Pancreas (tissue), 10 donors: ENCODE measurements around the gene GUK1. TPM values are rescaled to one million over a fixed set of nuclear protein-coding genes. Genes with fewer than 3 reads are reported as not detected.
A peak's percentile ranks its signal among the peaks of the same experiment; 100 is the strongest.

Source experiments
- ATAC-seq, 4 donors: fragments of 200-7000 bp; cut with Tn5 transposase; one replicate each; pipeline versions ENCODE4 v1.8.0 to v1.9.1; 2020; ENCODE audit warnings: mild to moderate bottlenecking in 4 of 4, moderate library complexity in 4 of 4
- DNase-seq, 6 donors: peaks; one replicate each; pipeline ENCODE4 v3.0.0-alpha.2; 2020
- FAIRE-seq: peaks from 2 replicates; lab custom pipeline; 2012; peaks lifted over from hg19 to GRCh38; lab: Jason Lieb, UNC
- H3K27ac ChIP-seq, 4 donors: fragments of 200-600 bp; sonication (generic); 1 replicate in 3 of 4; 2 replicates in 1 of 4; pipeline versions ENCODE4 v1.5.0 to v1.8.0; 2020
- H3K27me3 ChIP-seq, 4 donors: fragments of 200-600 bp; one replicate each; pipeline ENCODE4 v1.8.0; 2021
- H3K36me3 ChIP-seq, 3 donors: fragments of 200-600 bp; sonication (generic) in 1 of 3; one replicate each; pipeline versions ENCODE4 v1.5.0 to v1.8.0; 2020 to 2021
- H3K4me1 ChIP-seq, 3 donors: fragments of 200-600 bp; one replicate each; pipeline ENCODE4 v1.8.0; 2021
- H3K4me3 ChIP-seq, 4 donors: fragments of 200-600 bp; sonication (generic) in 2 of 4; one replicate each; pipeline versions ENCODE4 v1.5.0 to v1.8.0; 2020 to 2021
- H3K9me3 ChIP-seq, 4 donors: fragments of 200-600 bp; one replicate each; pipeline ENCODE4 v1.8.0; 2021
- WGBS, 2 donors: extraction: QIAGEN DNeasy Blood & Tissue Kit; methylation state at CpG; one replicate each; pipeline ENCODE4 v1.1.7; 2013; 5-methylcytosine and 5-hydroxymethylcytosine counted together
- intact Hi-C, 3 donors: fragments of 100-400 bp; cut with DNase I; formaldehyde crosslinking; loops; one replicate each; pipeline versions ENCODE4 v1.11.1 to v1.14.2; 2022
- polyA plus RNA-seq, 2 donors: library from polyadenylated mRNA; stranded (reverse); fragments of 200-250 nt; gene quantifications; one replicate each; pipeline ENCODE4 v1.2.3, GENCODE V29; 2013
- total RNA-seq, 6 donors: library from RNA; stranded (reverse); fragmentation: NEBNext Ultra II Directional in 4 of 6; extraction: Animal tissue kit (Norgen Biotek cat#: 25700) in 4 of 6; gene quantifications; one replicate each; pipeline versions ENCODE4 v1.2.1 to v1.2.4, GENCODE V29; 2021 to 2023
- TF ChIP-seq, protein P1 (sequence below), 4 donors: fragments of 200-600 bp; sonication (generic) in 3 of 4; IDR thresholded peaks; one replicate each; pipeline versions ENCODE4 v1.5.0 to v1.8.0; 2021; ENCODE audit warnings: antibody characterized with exemption in 4 of 4
- donor health status: healthy with polysubstance abuse.
- donor health status: DM: no; HTN: no; CAD: no; lungs with moderate emphysema.
- donor health status: DM: no; HTN: no; CAD: no.
- donor health status: control.
- donor health status: control.
- donor health status: Bipolar disorder and iron deficiency.
- donor health status: DM: yes; HTN: yes; CAD: no.
- donor health status: DM: no; HTN: no; CAD: no.
- donor health status: DM: no; HTN: no; CAD: no.
- donor health status: DM: yes; HTN: yes; CAD: no.

The GUK1 gene
- total and polyA plus RNA-seq, 8 donors, result 71.5 to 317 (median 101) TPM

DNA sequence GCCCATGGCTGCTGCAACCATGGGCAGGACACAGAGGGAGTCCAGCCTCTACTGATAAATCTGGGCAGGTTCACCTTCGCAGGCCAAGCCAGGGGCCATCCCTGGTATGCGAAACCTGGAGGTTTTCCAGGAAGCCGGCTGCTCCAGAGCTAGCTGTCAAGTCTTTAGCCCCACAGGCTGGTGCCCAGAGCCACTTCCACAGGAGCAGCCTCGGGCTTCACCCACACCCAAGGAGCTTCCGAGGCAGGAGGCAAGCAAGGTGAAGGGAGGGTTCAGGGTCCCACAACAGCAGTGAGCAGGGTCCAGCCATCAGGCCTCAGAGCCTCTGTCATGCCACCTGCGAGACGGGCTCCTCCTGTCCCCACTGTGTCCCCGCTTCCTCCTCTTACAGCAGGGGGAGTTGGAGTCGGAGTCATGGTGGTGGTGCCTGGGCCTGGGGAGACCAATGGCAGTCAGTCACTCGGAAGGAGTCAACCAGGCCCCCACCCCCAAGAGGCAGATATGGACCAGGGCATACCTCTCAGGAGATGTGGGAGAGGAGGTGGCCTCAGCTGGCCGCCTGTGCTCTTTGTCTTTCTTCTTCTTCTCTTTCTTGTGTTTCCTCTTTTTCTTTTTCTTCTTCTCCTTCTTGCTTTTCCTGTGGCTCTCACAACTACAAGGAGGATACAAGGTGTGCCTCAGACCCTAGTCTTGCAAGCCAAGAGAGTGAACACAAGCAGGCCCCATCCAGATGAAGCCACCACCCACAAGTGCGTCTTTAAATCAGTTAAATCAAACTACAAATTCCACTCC lies 39.1 kb upstream of the GUK1 start:
- DNase-seq (peak in 2 of 6 donors; percentile 49 to 65), FAIRE-seq (no peak), ATAC-seq (no peak)
- Histone ChIP-seq H3K9me3 (no peaks in the 10 kb centered on the region), H3K4me3 (peak overlapping the region in 2 of 4 donors; percentile 56 to 73), H3K36me3 (peaks cover 0 to 33% (median 9%) of the 10 kb centered on the region in 3 donors), H3K4me1 (peaks cover 0 to 9% (median 0%) of the 10 kb centered on the region in 3 donors), H3K27me3 (no peaks in the 10 kb centered on the region), H3K27ac (no peak overlapping the region)
- intact Hi-C loops, result no loop called here
- 55 to 58% methylated on average over 12 of the region's 12 CpGs for WGBS, 2 donors
- TF ChIP-seq, protein P1, sequence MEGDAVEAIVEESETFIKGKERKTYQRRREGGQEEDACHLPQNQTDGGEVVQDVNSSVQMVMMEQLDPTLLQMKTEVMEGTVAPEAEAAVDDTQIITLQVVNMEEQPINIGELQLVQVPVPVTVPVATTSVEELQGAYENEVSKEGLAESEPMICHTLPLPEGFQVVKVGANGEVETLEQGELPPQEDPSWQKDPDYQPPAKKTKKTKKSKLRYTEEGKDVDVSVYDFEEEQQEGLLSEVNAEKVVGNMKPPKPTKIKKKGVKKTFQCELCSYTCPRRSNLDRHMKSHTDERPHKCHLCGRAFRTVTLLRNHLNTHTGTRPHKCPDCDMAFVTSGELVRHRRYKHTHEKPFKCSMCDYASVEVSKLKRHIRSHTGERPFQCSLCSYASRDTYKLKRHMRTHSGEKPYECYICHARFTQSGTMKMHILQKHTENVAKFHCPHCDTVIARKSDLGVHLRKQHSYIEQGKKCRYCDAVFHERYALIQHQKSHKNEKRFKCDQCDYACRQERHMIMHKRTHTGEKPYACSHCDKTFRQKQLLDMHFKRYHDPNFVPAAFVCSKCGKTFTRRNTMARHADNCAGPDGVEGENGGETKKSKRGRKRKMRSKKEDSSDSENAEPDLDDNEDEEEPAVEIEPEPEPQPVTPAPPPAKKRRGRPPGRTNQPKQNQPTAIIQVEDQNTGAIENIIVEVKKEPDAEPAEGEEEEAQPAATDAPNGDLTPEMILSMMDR (IDR thresholded peaks at IDR 0.05), result no peak

DNA sequence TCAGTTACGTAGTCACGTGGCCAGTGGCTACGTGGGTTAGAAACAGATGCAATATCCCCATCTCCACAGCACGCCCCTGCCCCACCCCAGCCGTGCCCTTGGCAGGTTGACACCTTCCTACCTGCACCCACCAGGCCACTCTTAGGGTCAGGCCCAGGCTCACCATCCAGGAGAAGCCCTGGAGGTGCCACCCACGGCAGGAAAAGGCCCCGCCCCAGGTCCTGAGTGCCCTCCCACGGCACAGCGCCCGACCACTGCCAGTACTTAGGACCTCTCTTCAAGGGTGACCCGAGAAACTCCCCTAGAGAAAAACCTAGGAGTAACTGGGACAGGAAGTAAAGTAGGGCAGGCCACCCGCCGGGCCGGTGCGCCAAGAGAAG lies 38.5 kb upstream of the GUK1 start:
- H3K27ac ChIP-seq, result peak overlapping the region in 2 of 4 donors; percentile 81 to 92
- no peak for FAIRE-seq
- peak overlapping the region; percentile 56 to 77 (median 70) for H3K4me3 ChIP-seq
- no peak for ATAC-seq
- 21 to 24% methylated on average over 15 of the region's 15 CpGs for WGBS, 2 donors
- H3K36me3 ChIP-seq, result peaks cover 0 to 33% (median 9%) of the 10 kb centered on the region in 3 donors
- intact Hi-C loops, result no loop called here
- H3K4me1 ChIP-seq, result peaks cover 0 to 9% (median 0%) of the 10 kb centered on the region in 3 donors
- TF ChIP-seq, protein P1 (IDR thresholded peaks at IDR 0.05), result no peak
- DNase-seq, result peak in 3 of 6 donors; percentile 50 to 63 (median 52)
- no peaks in the 10 kb centered on the region for H3K27me3 ChIP-seq
- no peaks in the 10 kb centered on the region for H3K9me3 ChIP-seq

DNA sequence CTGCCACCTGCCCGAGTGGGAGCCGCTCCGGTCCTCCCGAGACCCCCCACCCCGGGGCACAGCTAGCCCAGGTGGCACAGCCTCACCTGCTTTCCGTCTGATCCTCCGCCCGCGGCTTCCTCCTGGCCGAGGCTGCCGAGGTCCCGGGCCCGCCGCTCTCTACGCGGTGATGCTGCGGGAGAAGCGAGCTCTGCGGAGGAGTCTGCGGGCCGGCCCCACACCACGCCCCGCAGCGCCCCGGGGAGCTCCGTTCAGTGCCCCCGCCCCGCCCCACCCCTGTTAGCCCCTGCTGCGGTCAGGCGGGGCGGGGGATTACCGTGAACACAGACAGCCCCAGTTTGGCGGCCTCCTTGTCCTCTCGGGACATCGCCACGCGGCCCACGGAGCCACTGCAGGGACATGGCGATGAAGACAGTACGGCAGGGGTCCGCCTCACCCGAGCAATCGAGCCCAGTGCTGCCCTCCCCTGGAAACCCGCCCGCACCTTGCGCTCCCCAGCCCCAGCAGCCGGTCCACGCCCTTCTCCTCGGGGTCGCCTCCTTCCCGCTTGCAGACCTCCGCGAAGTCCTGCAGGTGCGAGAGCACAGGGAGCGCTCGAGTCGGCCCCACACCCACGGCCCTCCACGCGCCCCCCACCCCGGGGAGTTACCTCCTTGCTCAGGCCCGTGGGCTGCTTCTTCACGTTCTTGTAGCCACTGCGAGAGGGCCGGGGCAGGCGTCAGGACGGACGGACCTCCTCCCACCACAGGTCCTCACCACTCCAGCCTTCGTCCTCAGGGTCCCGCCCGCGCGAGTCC lies 37.9 kb upstream of the GUK1 start:
- peak overlapping the region; percentile 81 to 94 (median 90) for H3K27ac ChIP-seq
- TF ChIP-seq, protein P1 (IDR thresholded peaks at IDR 0.05), result no peak
- peaks cover 0 to 9% (median 0%) of the 10 kb centered on the region in 3 donors for H3K4me1 ChIP-seq
- peak; percentile 18 to 35 (median 32) for ATAC-seq
- peak overlapping the region; percentile 56 to 77 (median 70) for H3K4me3 ChIP-seq
- WGBS, 2 donors, result 3 to 4% methylated on average over 40 to 73 of the region's 73 CpGs
- intact Hi-C loops, result no loop called here
- no peak for FAIRE-seq
- H3K36me3 ChIP-seq, result peaks cover 0 to 29% (median 3%) of the 10 kb centered on the region in 3 donors
- H3K27me3 ChIP-seq, result no peaks in the 10 kb centered on the region
- DNase-seq, result peak in 4 of 6 donors; percentile 61 to 89 (median 74)
- H3K9me3 ChIP-seq, result no peaks in the 10 kb centered on the region

- H3K36me3 ChIP-seq, result peaks cover 0 to 21% (median 0%) of the 10 kb centered on the region in 3 donors
- DNase-seq (peak; percentile 89 to 98 (median 94)), FAIRE-seq (no peak), ATAC-seq (peak; percentile 85 to 93 (median 86))
- intact Hi-C loops, result no loop called here
- peak within 1 kb of the TSS; percentile 56 to 77 (median 70) for H3K4me3 ChIP-seq
- TF ChIP-seq, protein P1 (IDR thresholded peaks at IDR 0.05), result no peak
- no peaks in the 10 kb centered on the region for H3K9me3 ChIP-seq
- H3K27ac ChIP-seq, result peak within 1 kb of the TSS; percentile 81 to 94 (median 90)
- peaks cover 0 to 12% (median 0%) of the 10 kb centered on the region in 3 donors for H3K4me1 ChIP-seq
- H3K27me3 ChIP-seq, result no peaks in the 10 kb centered on the region
- 0% methylated on average over 68 to 104 of the region's 104 CpGs for WGBS, 2 donors
Observed at GRCh38 chr1:228102791-228103620, 37.1 kb upstream of the GUK1 start, which contains the start of gene C1orf35. Gene C1orf35 (minus strand): TSS chr1:228103325. CDS start chr1:228103227, 98 bp downstream.
